PC-9 (cell line): ENCODE measurements around the gene CLIC2.

Source experiments
- EZH2 ChIP-seq: fragments of 200-600 bp; sonication (generic); IDR thresholded peaks from 2 replicates; pipeline ENCODE4 v1.8.0; 2017; ENCODE audit warnings: antibody characterized with exemption, low read depth
- TF ChIP-seq, protein P1 (sequence below): fragments of 200-600 bp; sonication (generic); conservative IDR thresholded peaks from 2 replicates; pipeline ENCODE4 v1.6.1; 2017; ENCODE audit warnings: mixed run types, antibody characterized with exemption, mild to moderate bottlenecking, moderate library complexity

DNA sequence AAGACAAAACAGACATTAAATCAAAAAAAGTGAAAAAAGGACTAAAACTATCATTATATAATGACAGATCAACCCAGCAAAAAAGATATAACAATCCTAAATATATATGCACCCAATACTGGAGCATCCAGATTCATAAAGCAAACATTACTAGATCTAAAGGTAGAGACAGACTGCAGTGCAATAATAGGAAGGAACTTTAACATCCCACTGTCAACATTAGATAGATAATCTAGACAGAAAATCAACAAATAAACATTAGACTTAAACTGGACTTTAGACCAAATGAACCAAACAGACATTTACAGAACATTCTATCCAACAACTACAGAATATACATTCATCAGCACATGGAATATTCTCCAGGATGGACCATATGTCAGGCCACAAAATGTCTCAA lies 40.6 kb downstream of the CLIC2 start:
- TF ChIP-seq, protein P1, sequence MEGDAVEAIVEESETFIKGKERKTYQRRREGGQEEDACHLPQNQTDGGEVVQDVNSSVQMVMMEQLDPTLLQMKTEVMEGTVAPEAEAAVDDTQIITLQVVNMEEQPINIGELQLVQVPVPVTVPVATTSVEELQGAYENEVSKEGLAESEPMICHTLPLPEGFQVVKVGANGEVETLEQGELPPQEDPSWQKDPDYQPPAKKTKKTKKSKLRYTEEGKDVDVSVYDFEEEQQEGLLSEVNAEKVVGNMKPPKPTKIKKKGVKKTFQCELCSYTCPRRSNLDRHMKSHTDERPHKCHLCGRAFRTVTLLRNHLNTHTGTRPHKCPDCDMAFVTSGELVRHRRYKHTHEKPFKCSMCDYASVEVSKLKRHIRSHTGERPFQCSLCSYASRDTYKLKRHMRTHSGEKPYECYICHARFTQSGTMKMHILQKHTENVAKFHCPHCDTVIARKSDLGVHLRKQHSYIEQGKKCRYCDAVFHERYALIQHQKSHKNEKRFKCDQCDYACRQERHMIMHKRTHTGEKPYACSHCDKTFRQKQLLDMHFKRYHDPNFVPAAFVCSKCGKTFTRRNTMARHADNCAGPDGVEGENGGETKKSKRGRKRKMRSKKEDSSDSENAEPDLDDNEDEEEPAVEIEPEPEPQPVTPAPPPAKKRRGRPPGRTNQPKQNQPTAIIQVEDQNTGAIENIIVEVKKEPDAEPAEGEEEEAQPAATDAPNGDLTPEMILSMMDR, result no peak
- no peak for TF ChIP-seq EZH2
